HG02840 (cell line): ENCODE measurements around the gene ATP13A1.

Experiments
- ATAC-seq: cut with Tn5 transposase; IDR thresholded peaks from one replicate; pipeline ENCODE4 v1.9.1; 2021; ENCODE audit warnings: mild to moderate bottlenecking, moderate library complexity, moderate number of reproducible peaks; ENCODE audit not compliant: unreplicated experiment, low FRiP score

Gene ATP13A1

GRCh38 chr19:19645233-19645870 lies 18.1 kb downstream of the ATP13A1 start:
- no peak for ATAC-seq

- no peak for ATAC-seq
Observed at GRCh38 chr19:19644054-19644388, 19.5 kb downstream of the ATP13A1 start.

GRCh38 chr19:19643158-19644053 lies 20.1 kb downstream of the ATP13A1 start, which contains the start of gene GMIP:
GMIP (minus strand) TSS chr19:19643657; CDS start chr19:19643529, 128 bp downstream.
- ATAC-seq = peak; percentile 79

- ATAC-seq = peak; percentile 13
Observed at GRCh38 chr19:19642506-19643157, 20.8 kb downstream of the ATP13A1 start.

- ATAC-seq = no peak
Observed at GRCh38 chr19:19637523-19638251, 25.8 kb downstream of the ATP13A1 start.

- ATAC-seq = no peak
Observed at GRCh38 chr19:19637186-19637522, 26.3 kb downstream of the ATP13A1 start.

GRCh38 chr19:19636573-19637185 lies 26.8 kb downstream of the ATP13A1 start:
- ATAC-seq = no peak

- no peak for ATAC-seq
Observed at GRCh38 chr19:19635313-19635702, 28.2 kb downstream of the ATP13A1 start.

GRCh38 chr19:19634516-19635312 lies 28.8 kb downstream of the ATP13A1 start:
- ATAC-seq = no peak

- ATAC-seq = no peak
Observed at GRCh38 chr19:19633711-19634515, 29.6 kb downstream of the ATP13A1 start.

- ATAC-seq = no peak
Observed at GRCh38 chr19:19632661-19633060, 30.8 kb downstream of the ATP13A1 start.

GRCh38 chr19:19631346-19631745 lies 32.1 kb downstream of the ATP13A1 start:
- ATAC-seq = no peak

- no peak for ATAC-seq
Observed at GRCh38 chr19:19630426-19630825, 33.0 kb downstream of the ATP13A1 start.

GRCh38 chr19:19630062-19630414 lies 33.4 kb downstream of the ATP13A1 start:
- no peak for ATAC-seq

GRCh38 chr19:19628501-19629134 lies 34.9 kb downstream of the ATP13A1 start:
- no peak for ATAC-seq

- no peak for ATAC-seq
Observed at GRCh38 chr19:19627621-19628500, 35.6 kb downstream of the ATP13A1 start, which contains the start of gene LPAR2. LPAR2 (minus strand) TSS chr19:19628220; CDS start chr19:19627275, 945 bp downstream.
